Heart right ventricle (tissue), 16 donors: ENCODE results near the gene TSKU. TPM values are rescaled to one million over a fixed set of nuclear protein-coding genes. Genes with fewer than 3 reads are reported as not detected.

Experiments used
- ATAC-seq, 8 donors: fragments of 200-7000 bp; cut with Tn5 transposase; one replicate each; pipeline ENCODE4 v1.9.1; 2020; ENCODE audit warnings: mild to moderate bottlenecking in 8 of 8, moderate library complexity in 8 of 8, moderate number of reproducible peaks in 1 of 8
- DNase-seq, 2 donors: peaks; one replicate each; pipeline ENCODE4 v3.0.0-alpha.2; 2020
- H3K27ac ChIP-seq, 10 donors: fragments of 200-600 bp; sonication (generic) in 2 of 10; one replicate each; pipeline versions ENCODE4 v1.5.0 to v1.8.0; 2020 to 2022; ENCODE audit warnings: mild to moderate bottlenecking in 3 of 10
- H3K27me3 ChIP-seq, 7 donors: fragments of 200-600 bp; one replicate each; pipeline ENCODE4 v1.8.0; 2021 to 2022; ENCODE audit warnings: mild to moderate bottlenecking in 2 of 7
- H3K36me3 ChIP-seq, 9 donors: fragments of 200-600 bp; sonication (generic) in 1 of 9; one replicate each; pipeline versions ENCODE4 v1.5.0 to v1.8.0; 2020 to 2022; ENCODE audit warnings: mild to moderate bottlenecking in 2 of 9
- H3K4me1 ChIP-seq, 9 donors: fragments of 200-600 bp; sonication (generic) in 1 of 9; one replicate each; pipeline versions ENCODE4 v1.5.0 to v1.8.0; 2020 to 2022; ENCODE audit warnings: mild to moderate bottlenecking in 4 of 9
- H3K4me3 ChIP-seq, 10 donors: fragments of 200-600 bp; sonication (generic) in 2 of 10; one replicate each; pipeline versions ENCODE4 v1.5.0 to v1.8.0; 2020 to 2022; ENCODE audit warnings: mild to moderate bottlenecking in 7 of 10, moderate library complexity in 2 of 10
- H3K9me3 ChIP-seq, 11 donors: fragments of 200-600 bp in 10 of 11; sonication (generic) in 2 of 11; one replicate each; pipeline versions ENCODE4 v1.5.0 to v1.8.0; 2013 to 2022; ENCODE audit warnings: mild to moderate bottlenecking in 2 of 11, control low read depth in 1 of 11, moderate library complexity in 1 of 11
- CTCF ChIP-seq, 9 donors: fragments of 200-600 bp; sonication (generic) in 2 of 9; IDR thresholded peaks; one replicate each; pipeline versions ENCODE4 v1.5.0 to v1.8.0; 2021 to 2022; ENCODE audit warnings: antibody characterized with exemption in 9 of 9, mild to moderate bottlenecking in 5 of 9, moderate library complexity in 1 of 9
- WGBS, 2 donors: extraction: QIAGEN DNeasy Blood & Tissue Kit; methylation state at CpG; one replicate each; pipeline ENCODE4 v1.1.7; 2013; ENCODE audit warnings: inconsistent platforms in 1 of 2; 5-methylcytosine and 5-hydroxymethylcytosine counted together
- intact Hi-C, 10 donors: fragments of 100-400 bp; cut with DNase I; formaldehyde crosslinking; loops; one replicate each; pipeline versions ENCODE4 v1.11.1 to v1.14.2; 2022
- polyA plus RNA-seq, 2 donors: library from polyadenylated mRNA; stranded (reverse); fragments of 200-250 nt; gene quantifications; one replicate each; pipeline ENCODE4 v1.2.3, GENCODE V29; 2013
- total RNA-seq, 10 donors: library from RNA; stranded (reverse); fragmentation: NEBNext Ultra II Directional in 3 of 10; extraction: Animal tissue kit (Norgen Biotek cat#: 25700) in 3 of 10; gene quantifications; one replicate each; pipeline versions ENCODE4 v1.2.1 to v1.2.4, GENCODE V29; 2021 to 2023
- donor health status: Arrhythmogenic right ventricular cardiomyopathy.
- donor health status: ischemic (EF 13 %, LVEDD 7.1; RV severe dilation, severe dysfunction).
- donor health status: healthy with polysubstance abuse.
- donor health status: DM: no; HTN: yes; CAD: no.
- donor health status: DM: no; HTN: no; CAD: no.
- donor health status: ischemic (EF 25% LVEDD 6.9; RV normal size, moderate dysfunction).
- donor health status: ischemic (EF 25% LVEDD 5.7; RV mildly dilated, moderate dysfunction).
- donor health status: healthy.
- donor health status: DM: yes; HTN: yes; CAD: no.
- donor health status: Ischemic cardiomyopathy.
- donor health status: ischemic (EF 35%, LVEDD 5.7; RV mildly dilated, moderate dysfunction).
- donor health status: nonischemic (EF 11% LVEDD 7.7; RV severe dilation, severe dysfunction).
- donor health status: DM: yes; HTN: yes; CAD: no.
- donor health status: PGD.
- donor health status: ischemic (EF 29% LVEDD 5.4; RV normal size, mild dysfunction).
- donor health status: nonischemic (EF 23%, LVEDD 6.1; RV moderate dilation, normal function).

TSKU gene
- total and polyA plus RNA-seq, 12 donors: 3.0 to 21.9 (median 6.8) TPM

- Histone ChIP-seq H3K4me1 (peaks cover 0 to 32% (median 3%) of the 10 kb centered on the region in 9 donors), H3K9me3 (no peaks in the 10 kb centered on the region), H3K27me3 (no peaks in the 10 kb centered on the region), H3K27ac (no peak overlapping the region), H3K36me3 (no peaks in the 10 kb centered on the region), H3K4me3 (no peak overlapping the region)
- DNase-seq (no peak), ATAC-seq (no peak)
- TF ChIP-seq CTCF (IDR thresholded peaks at IDR 0.05): no peak
- 78 to 86% methylated on average over 13 of the region's 13 CpGs for WGBS, 2 donors
- intact Hi-C loops: loop anchor here in 7 of 10 donors (1.0 to 10.0 kb wide), 8 partner anchors 61 to 349 kb away; no protein-coding TSS in a partner anchor
Observed at GRCh38 chr11:76735841-76736240, 47.3 kb upstream of the TSKU start.

DNA sequence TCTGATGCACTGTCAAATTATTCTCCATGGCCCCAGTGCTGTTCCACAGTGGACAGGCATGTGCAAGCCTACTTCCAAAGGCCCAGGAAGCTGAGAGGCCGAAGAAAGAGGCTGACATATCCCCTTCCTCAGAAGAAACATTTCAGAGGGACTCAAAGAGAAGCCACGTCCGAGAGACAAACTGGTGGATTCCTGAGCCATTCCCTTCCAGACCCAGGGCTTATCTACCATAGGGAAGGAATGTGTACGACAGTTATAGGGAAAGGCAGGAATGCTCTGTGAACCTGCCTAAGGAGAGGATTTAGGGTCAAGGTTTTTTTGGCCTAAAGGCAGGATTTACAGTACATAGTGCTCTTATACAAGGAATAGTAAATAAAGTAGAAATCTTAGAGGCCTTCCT, 46.9 kb upstream of the TSKU start:
- Histone ChIP-seq H3K4me3 (no peak overlapping the region), H3K27me3 (no peaks in the 10 kb centered on the region), H3K27ac (no peak overlapping the region), H3K4me1 (peaks cover 0 to 32% (median 3%) of the 10 kb centered on the region in 9 donors), H3K9me3 (no peaks in the 10 kb centered on the region), H3K36me3 (no peaks in the 10 kb centered on the region)
- no peak for TF ChIP-seq CTCF (IDR thresholded peaks at IDR 0.05)
- ATAC-seq (no peak), DNase-seq (no peak)
- intact Hi-C loops: loop anchor here in 5 of 10 donors (2.0 to 10.0 kb wide), 6 partner anchors 61 to 349 kb away; no protein-coding TSS in a partner anchor
- WGBS, 2 donors: 93 to 96% methylated on average over 4 of the region's 4 CpGs

GRCh38 chr11:76736773-76737495, 46.2 kb upstream of the TSKU start:
- no peak for ATAC-seq
- Histone ChIP-seq H3K27me3 (no peaks in the 10 kb centered on the region), H3K36me3 (no peaks in the 10 kb centered on the region), H3K27ac (no peak overlapping the region), H3K9me3 (no peaks in the 10 kb centered on the region), H3K4me1 (peaks cover 0 to 32% (median 3%) of the 10 kb centered on the region in 9 donors), H3K4me3 (no peak overlapping the region)
- WGBS, 2 donors: 94 to 95% methylated on average over 12 of the region's 12 CpGs
- intact Hi-C loops: loop anchor here in 5 of 10 donors (2.0 to 10.0 kb wide), 6 partner anchors 60 to 348 kb away; no protein-coding TSS in a partner anchor
- no peak for DNase-seq
- TF ChIP-seq CTCF (IDR thresholded peaks at IDR 0.05): no peak

GRCh38 chr11:76738618-76739240, 44.4 kb upstream of the TSKU start:
- no peaks in the 10 kb centered on the region for H3K36me3 ChIP-seq
- H3K27me3 ChIP-seq: no peaks in the 10 kb centered on the region
- peak overlapping the region in 1 of 10 donors; percentile 9 for H3K27ac ChIP-seq
- DNase-seq (peak; percentile 34 to 56), ATAC-seq (peak in 6 of 8 donors; percentile 46 to 81 (median 54))
- no peak for TF ChIP-seq CTCF (IDR thresholded peaks at IDR 0.05)
- H3K4me1 ChIP-seq: peaks cover 0 to 32% (median 3%) of the 10 kb centered on the region in 9 donors
- intact Hi-C loops: loop anchor here in 5 of 10 donors (5.0 to 10.0 kb wide), 5 partner anchors 166 to 346 kb away; no protein-coding TSS in a partner anchor
- H3K9me3 ChIP-seq: no peaks in the 10 kb centered on the region
- no peak overlapping the region for H3K4me3 ChIP-seq
- WGBS, 2 donors: 65 to 67% methylated on average over 8 of the region's 8 CpGs
